ENCODE data around the gene KCNH4. TPM values are rescaled to one million over a fixed set of nuclear protein-coding genes. Genes with fewer than 3 reads are reported as not detected.

KCNH4 gene
- total RNA-seq, 1 donor: not detected

GRCh38 chr17:42130310-42130936 is 50.5 kb downstream of the KCNH4 start:
- no peak overlapping the region for H3K4me3 ChIP-seq (ENCODE audit: low read depth, low read length)
- no peak for DNase-seq (ENCODE audit: low read depth)
- no peak for TF ChIP-seq CTCF (IDR thresholded peaks at IDR 0.05; ENCODE audit: insufficient read depth, low read depth, low read length)

- DNase-seq (ENCODE audit: low read depth): no peak
Observed at GRCh38 chr17:42129109-42129837, 51.7 kb downstream of the KCNH4 start.

GRCh38 chr17:42127414-42127813 is 53.5 kb downstream of the KCNH4 start:
- H3K4me3 ChIP-seq (ENCODE audit: low read depth, low read length): no peak overlapping the region
- DNase-seq (ENCODE audit: low read depth): no peak
- no peak for TF ChIP-seq CTCF (IDR thresholded peaks at IDR 0.05; ENCODE audit: insufficient read depth, low read depth, low read length)

More at GRCh38 chr17:42129109-42129837, 51.7 kb downstream of the KCNH4 start:
- H3K4me3 ChIP-seq (ENCODE audit: low read depth, low read length): no peak overlapping the region
- no peak for TF ChIP-seq CTCF (IDR thresholded peaks at IDR 0.05; ENCODE audit: insufficient read depth, low read depth, low read length)

GRCh38 chr17:42126836-42127235 is 54.1 kb downstream of the KCNH4 start:
- H3K4me3 ChIP-seq (ENCODE audit: low read depth, low read length): no peak overlapping the region
- no peak for TF ChIP-seq CTCF (IDR thresholded peaks at IDR 0.05; ENCODE audit: insufficient read depth, low read depth, low read length)
- DNase-seq (ENCODE audit: low read depth): no peak

- TF ChIP-seq CTCF (IDR thresholded peaks at IDR 0.05; ENCODE audit: insufficient read depth, low read depth, low read length): no peak
- no peak overlapping the region for H3K4me3 ChIP-seq (ENCODE audit: low read depth, low read length)
- no peak for DNase-seq (ENCODE audit: low read depth)
Observed at GRCh38 chr17:42125565-42125964, 55.4 kb downstream of the KCNH4 start.

- H3K4me3 ChIP-seq (ENCODE audit: low read depth, low read length): no peak overlapping the region
- TF ChIP-seq CTCF (IDR thresholded peaks at IDR 0.05; ENCODE audit: insufficient read depth, low read depth, low read length): no peak
- DNase-seq (ENCODE audit: low read depth): no peak
Observed at GRCh38 chr17:42124256-42124655, 56.7 kb downstream of the KCNH4 start.

Measured in fibroblast of villous mesenchyme (primary cell).